ENCODE results near the gene EXOC6B. TPM values are rescaled to one million over a fixed set of nuclear protein-coding genes. Genes with fewer than 3 reads are reported as not detected.

Gene EXOC6B
- total RNA-seq, 4 donors from 2014 or later, result 22.6 to 47.3 (median 32.5) TPM

- no peak for TF ChIP-seq POLR2A (IDR thresholded peaks at IDR 0.05)
- TF ChIP-seq, protein P1, sequence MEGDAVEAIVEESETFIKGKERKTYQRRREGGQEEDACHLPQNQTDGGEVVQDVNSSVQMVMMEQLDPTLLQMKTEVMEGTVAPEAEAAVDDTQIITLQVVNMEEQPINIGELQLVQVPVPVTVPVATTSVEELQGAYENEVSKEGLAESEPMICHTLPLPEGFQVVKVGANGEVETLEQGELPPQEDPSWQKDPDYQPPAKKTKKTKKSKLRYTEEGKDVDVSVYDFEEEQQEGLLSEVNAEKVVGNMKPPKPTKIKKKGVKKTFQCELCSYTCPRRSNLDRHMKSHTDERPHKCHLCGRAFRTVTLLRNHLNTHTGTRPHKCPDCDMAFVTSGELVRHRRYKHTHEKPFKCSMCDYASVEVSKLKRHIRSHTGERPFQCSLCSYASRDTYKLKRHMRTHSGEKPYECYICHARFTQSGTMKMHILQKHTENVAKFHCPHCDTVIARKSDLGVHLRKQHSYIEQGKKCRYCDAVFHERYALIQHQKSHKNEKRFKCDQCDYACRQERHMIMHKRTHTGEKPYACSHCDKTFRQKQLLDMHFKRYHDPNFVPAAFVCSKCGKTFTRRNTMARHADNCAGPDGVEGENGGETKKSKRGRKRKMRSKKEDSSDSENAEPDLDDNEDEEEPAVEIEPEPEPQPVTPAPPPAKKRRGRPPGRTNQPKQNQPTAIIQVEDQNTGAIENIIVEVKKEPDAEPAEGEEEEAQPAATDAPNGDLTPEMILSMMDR (IDR thresholded peaks at IDR 0.05), result no peak
- H3K4me3 ChIP-seq (replicated peaks in 1 of 3), result no peak overlapping the region
- H3K36me3 ChIP-seq, result no peaks in the 10 kb centered on the region
- no peak for DNase-seq
- 67 to 91% methylated on average over 5 of the region's 5 CpGs for WGBS, 2 donors
- no peaks in the 10 kb centered on the region for H3K9me3 ChIP-seq
- peaks cover 3 to 4% of the 10 kb centered on the region in 2 donors for H3K4me1 ChIP-seq
- intact Hi-C loops (cut with DNase I), result loop anchor here (10.0 kb wide), 2 partner anchors 163 to 657 kb away; no protein-coding TSS in a partner anchor
- no peaks in the 10 kb centered on the region for H3K27me3 ChIP-seq
- no peak overlapping the region for H3K27ac ChIP-seq
These were observed 244.2 kb downstream of the EXOC6B start for GRCh38 chr2:72581560-72582181.

DNA sequence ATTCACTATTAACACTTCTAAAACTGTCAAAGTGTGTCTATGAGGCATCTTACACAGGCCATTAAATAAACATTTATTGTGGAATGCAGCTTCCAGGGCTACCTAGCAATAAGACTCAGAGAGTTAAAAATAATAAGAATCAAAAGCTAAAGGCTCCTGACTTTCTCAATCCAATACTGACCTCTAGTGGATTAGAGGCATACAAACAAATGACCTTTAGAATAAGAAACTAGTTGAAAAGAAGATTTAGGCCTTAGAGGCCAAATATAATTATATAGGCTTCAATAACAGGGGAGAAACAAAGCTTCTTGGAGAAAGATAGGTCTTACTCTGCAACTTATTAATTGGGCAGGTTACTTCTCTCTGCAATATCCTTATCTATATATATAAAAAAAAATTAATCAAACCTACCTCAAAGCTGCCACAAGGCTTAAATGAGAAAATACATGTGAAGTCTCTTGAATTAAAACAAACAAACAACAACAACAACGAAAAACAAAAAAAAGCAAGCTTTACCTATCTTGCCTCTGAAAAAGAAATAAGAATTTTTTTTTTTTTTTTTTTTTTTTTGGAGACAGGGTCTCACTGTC, 246.1 kb downstream of the EXOC6B start:
- H3K36me3 ChIP-seq, result no peaks in the 10 kb centered on the region
- no peaks in the 10 kb centered on the region for H3K27me3 ChIP-seq
- TF ChIP-seq, protein P1 (IDR thresholded peaks at IDR 0.05), result peak; percentile 25 to 72 (median 58)
- TF ChIP-seq POLR2A (IDR thresholded peaks at IDR 0.05), result no peak
- no peaks in the 10 kb centered on the region for H3K9me3 ChIP-seq
- WGBS, 2 donors, result 38 to 48% methylated on average over 1 of the region's 1 CpG
- no peak overlapping the region for H3K4me3 ChIP-seq (replicated peaks in 1 of 3)
- intact Hi-C loops (cut with DNase I), result loop anchor here (10.0 kb wide), 2 partner anchors 165 to 655 kb away; no protein-coding TSS in a partner anchor
- no peak for DNase-seq
- no peak overlapping the region for H3K27ac ChIP-seq
- peaks cover 5 to 9% of the 10 kb centered on the region in 2 donors for H3K4me1 ChIP-seq

- DNase-seq, result no peak
- H3K9me3 ChIP-seq, result no peaks in the 10 kb centered on the region
- peaks cover 5 to 9% of the 10 kb centered on the region in 2 donors for H3K4me1 ChIP-seq
- no peaks in the 10 kb centered on the region for H3K36me3 ChIP-seq
- no peak overlapping the region for H3K4me3 ChIP-seq (replicated peaks in 1 of 3)
- no peak overlapping the region for H3K27ac ChIP-seq
- intact Hi-C loops (cut with DNase I), result no loop called here
- H3K27me3 ChIP-seq, result no peaks in the 10 kb centered on the region
- TF ChIP-seq, protein P1 (IDR thresholded peaks at IDR 0.05), result no peak
- no peak for TF ChIP-seq POLR2A (IDR thresholded peaks at IDR 0.05)
These were observed 249.0 kb downstream of the EXOC6B start for GRCh38 chr2:72576861-72577260.

- no peak for DNase-seq
- Histone ChIP-seq H3K27me3 (no peaks in the 10 kb centered on the region), H3K4me3 (replicated peaks in 1 of 3) (no peak overlapping the region), H3K27ac (no peak overlapping the region), H3K36me3 (no peaks in the 10 kb centered on the region), H3K4me1 (peaks cover 5 to 9% of the 10 kb centered on the region in 2 donors), H3K9me3 (no peaks in the 10 kb centered on the region)
- WGBS, 2 donors, result 92 to 96% methylated on average over 2 of the region's 2 CpGs
- TF ChIP-seq, protein P1 (IDR thresholded peaks at IDR 0.05), result no peak
- no peak for TF ChIP-seq POLR2A (IDR thresholded peaks at IDR 0.05)
- intact Hi-C loops (cut with DNase I), result no loop called here
These were observed 249.4 kb downstream of the EXOC6B start for GRCh38 chr2:72576459-72576858.

DNA sequence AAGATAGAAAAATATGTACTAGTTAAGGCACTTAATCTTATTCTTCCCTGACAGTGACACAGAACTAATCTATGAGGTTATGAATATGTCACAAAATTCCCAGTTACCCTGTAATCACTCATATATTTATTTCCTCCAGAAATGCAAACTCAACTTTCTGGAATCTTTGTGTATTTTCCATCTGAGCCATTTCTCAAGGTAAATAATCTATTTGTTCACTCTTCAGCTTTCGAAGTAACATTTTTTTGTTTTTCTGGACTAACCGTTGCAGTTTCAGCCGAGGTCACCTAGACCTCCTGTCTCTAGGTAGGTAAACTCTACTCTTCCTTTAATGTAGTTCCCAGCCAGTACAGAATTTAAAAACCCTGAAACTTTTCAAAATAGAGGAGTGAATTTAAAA, 250.9 kb downstream of the EXOC6B start:
- H3K27me3 ChIP-seq, result no peaks in the 10 kb centered on the region
- no peak overlapping the region for H3K27ac ChIP-seq
- 95 to 98% methylated on average over 3 of the region's 3 CpGs for WGBS, 2 donors
- TF ChIP-seq, protein P1 (IDR thresholded peaks at IDR 0.05), result no peak
- no peak for TF ChIP-seq POLR2A (IDR thresholded peaks at IDR 0.05)
- no peaks in the 10 kb centered on the region for H3K36me3 ChIP-seq
- DNase-seq, result no peak
- H3K4me1 ChIP-seq, result peaks cover 5 to 9% of the 10 kb centered on the region in 2 donors
- H3K9me3 ChIP-seq, result no peaks in the 10 kb centered on the region
- H3K4me3 ChIP-seq (replicated peaks in 1 of 3), result no peak overlapping the region
- intact Hi-C loops (cut with DNase I), result no loop called here
